ENCODE data around the gene GAK. TPM values are rescaled to one million over a fixed set of nuclear protein-coding genes. Genes with fewer than 3 reads are reported as not detected.

GAK gene
- total and polyA plus RNA-seq, 9 donors: 26.4 to 44.0 (median 33.2) TPM

- WGBS (ENCODE audit: insufficient coverage): 94% methylated on average over 20 of the region's 20 CpGs
Measured at GRCh38 chr4:906339-907102, 25.6 kb downstream of the GAK start.

GRCh38 chr4:905485-906338, 26.4 kb downstream of the GAK start:
- Histone ChIP-seq H3K4me1 (ENCODE audit: control insufficient read depth, insufficient read depth, low read length) (peaks cover 7% of the 10 kb centered on the region), H3K9me3 (replicated peaks; ENCODE audit: control insufficient read depth, low read depth, low read length) (no peaks in the 10 kb centered on the region), H3K36me3 (ENCODE audit: control insufficient read depth, insufficient read depth, low read length) (peaks cover 41% of the 10 kb centered on the region), H3K27me3 (ENCODE audit: control insufficient read depth, insufficient read depth, low read length) (no peaks in the 10 kb centered on the region), H3K4me3 (ENCODE audit: low read length) (no peak overlapping the region), H3K27ac (ENCODE audit: low read length) (no peak overlapping the region)
- 98% methylated on average over 49 of the region's 49 CpGs for WGBS (ENCODE audit: insufficient coverage)
- no peak for DNase-seq

More at GRCh38 chr4:906339-907102, 25.6 kb downstream of the GAK start:
- H3K27ac ChIP-seq (ENCODE audit: low read length): no peak overlapping the region
- no peak for DNase-seq
- peaks cover 43% of the 10 kb centered on the region for H3K36me3 ChIP-seq (ENCODE audit: control insufficient read depth, insufficient read depth, low read length)
- no peaks in the 10 kb centered on the region for H3K9me3 ChIP-seq (replicated peaks; ENCODE audit: control insufficient read depth, low read depth, low read length)
- peaks cover 7% of the 10 kb centered on the region for H3K4me1 ChIP-seq (ENCODE audit: control insufficient read depth, insufficient read depth, low read length)
- H3K27me3 ChIP-seq (ENCODE audit: control insufficient read depth, insufficient read depth, low read length): no peaks in the 10 kb centered on the region
- H3K4me3 ChIP-seq (ENCODE audit: low read length): no peak overlapping the region

- no peak for DNase-seq
- no peaks in the 10 kb centered on the region for H3K9me3 ChIP-seq (replicated peaks; ENCODE audit: control insufficient read depth, low read depth, low read length)
- H3K4me1 ChIP-seq (ENCODE audit: control insufficient read depth, insufficient read depth, low read length): no peaks in the 10 kb centered on the region
- peaks cover 41% of the 10 kb centered on the region for H3K36me3 ChIP-seq (ENCODE audit: control insufficient read depth, insufficient read depth, low read length)
- no peak overlapping the region for H3K4me3 ChIP-seq (ENCODE audit: low read length)
- H3K27ac ChIP-seq (ENCODE audit: low read length): no peak overlapping the region
- no peaks in the 10 kb centered on the region for H3K27me3 ChIP-seq (ENCODE audit: control insufficient read depth, insufficient read depth, low read length)
- WGBS (ENCODE audit: insufficient coverage): 86% methylated on average over 34 of the region's 42 CpGs
Measured at GRCh38 chr4:903066-904046, 28.8 kb downstream of the GAK start.

- Histone ChIP-seq H3K27me3 (ENCODE audit: control insufficient read depth, insufficient read depth, low read length) (no peaks in the 10 kb centered on the region), H3K9me3 (replicated peaks; ENCODE audit: control insufficient read depth, low read depth, low read length) (no peaks in the 10 kb centered on the region), H3K27ac (ENCODE audit: low read length) (no peak overlapping the region), H3K4me1 (ENCODE audit: control insufficient read depth, insufficient read depth, low read length) (no peaks in the 10 kb centered on the region), H3K4me3 (ENCODE audit: low read length) (no peak overlapping the region), H3K36me3 (ENCODE audit: control insufficient read depth, insufficient read depth, low read length) (peaks cover 53% of the 10 kb centered on the region)
- DNase-seq: no peak
- 85% methylated on average over 23 of the region's 28 CpGs for WGBS (ENCODE audit: insufficient coverage)
Measured at GRCh38 chr4:901192-901910, 30.8 kb downstream of the GAK start.

- Histone ChIP-seq H3K36me3 (ENCODE audit: control insufficient read depth, insufficient read depth, low read length) (peaks cover 59% of the 10 kb centered on the region), H3K4me3 (ENCODE audit: low read length) (no peak overlapping the region), H3K9me3 (replicated peaks; ENCODE audit: control insufficient read depth, low read depth, low read length) (no peaks in the 10 kb centered on the region), H3K27ac (ENCODE audit: low read length) (no peak overlapping the region), H3K27me3 (ENCODE audit: control insufficient read depth, insufficient read depth, low read length) (no peaks in the 10 kb centered on the region), H3K4me1 (ENCODE audit: control insufficient read depth, insufficient read depth, low read length) (no peaks in the 10 kb centered on the region)
- DNase-seq: no peak
- WGBS (ENCODE audit: insufficient coverage): 90% methylated on average over 2 of the region's 6 CpGs
Measured at GRCh38 chr4:900721-901120, 31.4 kb downstream of the GAK start.

GRCh38 chr4:900073-900472, 32.0 kb downstream of the GAK start:
- Histone ChIP-seq H3K9me3 (replicated peaks; ENCODE audit: control insufficient read depth, low read depth, low read length) (no peaks in the 10 kb centered on the region), H3K27me3 (ENCODE audit: control insufficient read depth, insufficient read depth, low read length) (no peaks in the 10 kb centered on the region), H3K4me1 (ENCODE audit: control insufficient read depth, insufficient read depth, low read length) (no peaks in the 10 kb centered on the region), H3K4me3 (ENCODE audit: low read length) (no peak overlapping the region), H3K36me3 (ENCODE audit: control insufficient read depth, insufficient read depth, low read length) (peaks cover 65% of the 10 kb centered on the region), H3K27ac (ENCODE audit: low read length) (no peak overlapping the region)
- 85% methylated on average over 25 of the region's 26 CpGs for WGBS (ENCODE audit: insufficient coverage)
- DNase-seq: no peak

GRCh38 chr4:899556-899906, 32.6 kb downstream of the GAK start:
- no peak for DNase-seq
- H3K27ac ChIP-seq (ENCODE audit: low read length): no peak overlapping the region
- H3K4me3 ChIP-seq (ENCODE audit: low read length): no peak overlapping the region
- H3K4me1 ChIP-seq (ENCODE audit: control insufficient read depth, insufficient read depth, low read length): no peaks in the 10 kb centered on the region
- H3K9me3 ChIP-seq (replicated peaks; ENCODE audit: control insufficient read depth, low read depth, low read length): no peaks in the 10 kb centered on the region
- H3K27me3 ChIP-seq (ENCODE audit: control insufficient read depth, insufficient read depth, low read length): no peaks in the 10 kb centered on the region
- WGBS (ENCODE audit: insufficient coverage): 87% methylated on average over 11 of the region's 12 CpGs
- peaks cover 62% of the 10 kb centered on the region for H3K36me3 ChIP-seq (ENCODE audit: control insufficient read depth, insufficient read depth, low read length)

- no peaks in the 10 kb centered on the region for H3K27me3 ChIP-seq (ENCODE audit: control insufficient read depth, insufficient read depth, low read length)
- H3K4me1 ChIP-seq (ENCODE audit: control insufficient read depth, insufficient read depth, low read length): no peaks in the 10 kb centered on the region
- no peak overlapping the region for H3K27ac ChIP-seq (ENCODE audit: low read length)
- WGBS (ENCODE audit: insufficient coverage): 94% methylated on average over 25 of the region's 27 CpGs
- no peaks in the 10 kb centered on the region for H3K9me3 ChIP-seq (replicated peaks; ENCODE audit: control insufficient read depth, low read depth, low read length)
- H3K36me3 ChIP-seq (ENCODE audit: control insufficient read depth, insufficient read depth, low read length): peaks cover 66% of the 10 kb centered on the region
- no peak overlapping the region for H3K4me3 ChIP-seq (ENCODE audit: low read length)
- DNase-seq: no peak
Measured at GRCh38 chr4:898869-899555, 33.1 kb downstream of the GAK start.

- H3K27me3 ChIP-seq (ENCODE audit: control insufficient read depth, insufficient read depth, low read length): no peaks in the 10 kb centered on the region
- H3K27ac ChIP-seq (ENCODE audit: low read length): no peak overlapping the region
- H3K9me3 ChIP-seq (replicated peaks; ENCODE audit: control insufficient read depth, low read depth, low read length): no peaks in the 10 kb centered on the region
- DNase-seq: no peak
- 83% methylated on average over 8 of the region's 15 CpGs for WGBS (ENCODE audit: insufficient coverage)
- no peaks in the 10 kb centered on the region for H3K4me1 ChIP-seq (ENCODE audit: control insufficient read depth, insufficient read depth, low read length)
- H3K4me3 ChIP-seq (ENCODE audit: low read length): no peak overlapping the region
- peaks cover 68% of the 10 kb centered on the region for H3K36me3 ChIP-seq (ENCODE audit: control insufficient read depth, insufficient read depth, low read length)
Measured at GRCh38 chr4:898123-898522, 34.0 kb downstream of the GAK start.

Measured in muscle of leg (tissue), 11 donors.